GM19468 (cell line): ENCODE data around the gene ZNRD2.

Experiments
- ATAC-seq: cut with Tn5 transposase; IDR thresholded peaks from one replicate; pipeline ENCODE4 v1.9.1; 2021; ENCODE audit warnings: mild to moderate bottlenecking, moderate library complexity, moderate number of reproducible peaks; ENCODE audit not compliant: unreplicated experiment; ENCODE audit errors: extremely low read depth

Gene ZNRD2

DNA sequence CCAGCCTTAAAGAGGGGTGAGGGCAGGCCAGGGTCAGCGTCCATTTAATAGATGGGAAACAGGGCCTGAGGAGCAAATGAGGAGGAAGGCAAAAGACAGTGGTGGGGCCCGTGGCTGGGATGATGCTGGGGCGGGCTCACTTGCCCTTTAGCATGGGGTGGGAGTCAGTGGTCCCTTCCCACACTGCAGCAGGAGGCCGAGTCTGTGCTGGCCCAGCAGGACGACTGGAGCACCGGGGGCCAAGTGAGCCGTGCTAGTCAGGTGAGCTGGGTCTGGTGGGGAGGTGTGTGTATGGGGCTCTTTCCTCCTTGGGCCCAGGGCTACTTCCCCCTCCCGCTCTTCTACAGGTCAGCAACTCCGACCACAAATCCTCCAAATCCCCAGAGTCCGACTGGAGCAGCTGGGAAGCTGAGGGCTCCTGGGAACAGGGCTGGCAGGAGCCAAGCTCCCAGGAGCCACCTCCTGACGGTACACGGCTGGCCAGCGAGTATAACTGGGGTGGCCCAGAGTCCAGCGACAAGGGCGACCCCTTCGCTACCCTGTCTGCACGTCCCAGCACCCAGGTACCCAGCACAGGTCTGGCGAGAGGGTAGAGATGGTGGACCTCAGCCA lies 32.6 kb upstream of the ZNRD2 start:
- no peak for ATAC-seq

DNA sequence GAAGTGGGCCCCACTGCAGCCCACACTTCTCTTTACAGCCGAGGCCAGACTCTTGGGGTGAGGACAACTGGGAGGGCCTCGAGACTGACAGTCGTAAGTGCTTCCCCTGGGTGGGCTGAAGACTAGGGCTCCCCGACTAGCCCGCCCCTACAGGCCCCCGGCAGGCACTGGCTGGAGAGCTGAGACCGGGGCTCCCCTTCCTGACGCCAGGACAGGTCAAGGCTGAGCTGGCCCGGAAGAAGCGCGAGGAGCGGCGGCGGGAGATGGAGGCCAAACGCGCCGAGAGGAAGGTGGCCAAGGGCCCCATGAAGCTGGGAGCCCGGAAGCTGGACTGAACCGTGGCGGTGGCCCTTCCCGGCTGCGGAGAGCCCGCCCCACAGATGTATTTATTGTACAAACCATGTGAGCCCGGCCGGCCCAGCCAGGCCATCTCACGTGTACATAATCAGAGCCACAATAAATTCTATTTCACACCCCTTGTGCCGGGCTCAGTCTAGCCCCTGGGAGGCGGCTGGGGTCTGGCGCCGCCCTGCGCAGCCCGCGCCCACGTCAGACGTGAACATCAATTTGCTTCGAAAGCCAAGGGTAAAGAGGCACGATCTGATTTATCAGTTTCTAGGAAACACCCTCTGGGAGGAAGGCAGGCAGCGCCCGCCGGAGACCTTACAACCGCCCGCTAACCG lies 31.9 kb upstream of the ZNRD2 start:
- no peak for ATAC-seq

DNA sequence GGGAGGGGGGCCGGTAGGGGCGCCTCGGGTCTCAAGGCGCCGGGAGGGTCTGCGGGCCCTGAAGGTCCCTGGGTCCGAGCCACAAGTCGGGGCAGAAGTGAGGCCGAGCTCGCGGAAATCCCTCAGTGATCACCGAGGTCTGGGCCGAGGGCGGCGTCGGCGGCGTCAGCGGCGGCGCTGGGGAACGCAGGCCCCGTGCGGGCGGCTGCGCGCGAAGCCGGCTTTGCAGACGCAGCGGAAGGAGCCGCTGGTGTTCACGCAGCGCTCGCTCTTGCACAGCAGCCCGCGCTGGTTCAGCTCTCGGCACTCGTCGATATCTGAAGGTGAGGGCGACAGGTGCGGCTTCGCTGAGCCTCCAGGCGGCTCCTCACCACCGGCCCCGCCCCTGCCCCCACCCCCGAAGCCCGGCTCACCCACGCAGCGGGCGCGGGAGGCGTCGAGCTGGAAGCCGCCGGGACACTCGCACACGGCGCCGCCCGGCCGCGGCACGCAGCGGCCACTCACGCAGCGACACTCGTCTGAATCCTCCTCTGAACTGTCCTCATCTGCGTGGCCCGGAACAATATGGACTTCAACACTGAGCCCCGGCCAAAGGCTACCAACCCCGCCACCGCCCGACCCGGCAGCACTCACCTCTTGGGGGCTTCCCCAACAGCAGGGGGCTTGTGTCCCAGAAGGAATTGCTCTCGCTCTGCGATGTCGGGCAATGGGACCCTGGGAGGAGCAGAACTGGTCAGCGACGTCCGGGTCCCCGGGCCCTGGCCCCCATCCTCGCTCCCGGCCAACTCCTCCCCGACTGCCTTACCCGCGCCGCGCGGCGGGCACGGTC lies 31.1 kb upstream of the ZNRD2 start:
- no peak for ATAC-seq

DNA sequence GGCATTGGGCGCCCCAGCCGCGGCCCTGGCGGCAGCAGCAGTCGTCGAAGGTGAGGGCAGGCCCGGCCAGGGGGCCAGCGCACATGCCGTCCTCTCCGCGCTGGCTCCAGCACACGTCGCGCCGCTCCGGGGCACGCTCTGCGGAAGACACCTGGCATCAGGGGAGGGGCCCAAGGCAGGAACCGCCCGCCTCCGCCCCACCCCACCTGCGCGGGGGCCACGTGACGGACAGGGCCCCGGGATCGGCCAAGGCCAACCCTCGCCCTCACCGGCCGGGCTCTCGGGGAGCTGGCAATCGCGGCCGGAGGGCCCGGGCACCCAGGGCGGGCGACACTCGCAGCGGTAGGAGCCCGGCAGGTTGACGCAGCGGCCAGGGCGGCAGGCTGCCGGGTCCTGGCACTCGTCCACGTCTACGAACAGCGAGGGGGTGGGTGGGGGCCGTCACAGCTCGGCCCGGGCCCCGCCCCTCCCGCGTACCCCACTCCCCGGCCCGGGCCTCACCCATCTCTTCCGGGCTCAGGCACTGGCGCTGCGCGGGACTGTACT lies 30.5 kb upstream of the ZNRD2 start:
- ATAC-seq = peak; percentile 49

DNA sequence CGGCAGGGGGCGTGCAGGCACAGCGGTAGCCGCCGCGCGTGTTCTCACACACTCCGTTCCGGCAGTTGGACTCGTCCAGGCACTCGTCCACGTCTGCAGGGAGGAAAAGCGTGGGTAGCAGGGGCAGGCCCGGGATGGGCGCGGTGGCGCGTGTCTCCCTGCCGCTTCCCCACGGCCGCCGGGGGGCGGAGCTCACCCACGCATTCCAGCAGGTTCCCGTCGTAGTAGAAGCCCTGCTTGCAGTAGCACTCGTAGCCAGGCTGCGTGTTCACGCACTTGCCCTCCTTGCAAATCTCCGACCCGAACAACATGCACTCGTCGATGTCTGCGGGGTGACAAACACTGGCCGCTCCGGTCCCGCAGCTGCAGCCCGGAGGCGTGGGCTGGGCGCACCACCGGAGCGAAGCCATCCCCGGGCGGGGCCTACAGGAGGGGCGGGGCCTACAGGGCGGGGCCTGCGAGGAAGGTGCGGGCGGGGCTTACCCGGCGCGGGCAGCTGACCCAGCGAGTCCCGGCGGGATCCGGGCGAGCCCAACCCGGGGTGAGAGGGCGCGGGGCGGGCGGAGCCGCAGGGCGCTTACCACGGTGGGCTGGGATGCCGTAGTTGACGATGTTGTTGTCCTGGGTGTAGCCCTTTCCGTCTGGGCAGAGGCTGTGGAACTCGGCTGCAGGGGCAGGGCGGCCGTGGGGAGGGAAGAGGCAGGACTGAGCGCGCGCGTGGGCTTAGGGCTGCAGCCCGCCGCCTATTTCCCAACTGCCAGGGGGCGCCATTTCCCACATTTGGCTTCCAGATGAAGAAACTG lies 29.8 kb upstream of the ZNRD2 start:
- peak; percentile 46 for ATAC-seq

DNA sequence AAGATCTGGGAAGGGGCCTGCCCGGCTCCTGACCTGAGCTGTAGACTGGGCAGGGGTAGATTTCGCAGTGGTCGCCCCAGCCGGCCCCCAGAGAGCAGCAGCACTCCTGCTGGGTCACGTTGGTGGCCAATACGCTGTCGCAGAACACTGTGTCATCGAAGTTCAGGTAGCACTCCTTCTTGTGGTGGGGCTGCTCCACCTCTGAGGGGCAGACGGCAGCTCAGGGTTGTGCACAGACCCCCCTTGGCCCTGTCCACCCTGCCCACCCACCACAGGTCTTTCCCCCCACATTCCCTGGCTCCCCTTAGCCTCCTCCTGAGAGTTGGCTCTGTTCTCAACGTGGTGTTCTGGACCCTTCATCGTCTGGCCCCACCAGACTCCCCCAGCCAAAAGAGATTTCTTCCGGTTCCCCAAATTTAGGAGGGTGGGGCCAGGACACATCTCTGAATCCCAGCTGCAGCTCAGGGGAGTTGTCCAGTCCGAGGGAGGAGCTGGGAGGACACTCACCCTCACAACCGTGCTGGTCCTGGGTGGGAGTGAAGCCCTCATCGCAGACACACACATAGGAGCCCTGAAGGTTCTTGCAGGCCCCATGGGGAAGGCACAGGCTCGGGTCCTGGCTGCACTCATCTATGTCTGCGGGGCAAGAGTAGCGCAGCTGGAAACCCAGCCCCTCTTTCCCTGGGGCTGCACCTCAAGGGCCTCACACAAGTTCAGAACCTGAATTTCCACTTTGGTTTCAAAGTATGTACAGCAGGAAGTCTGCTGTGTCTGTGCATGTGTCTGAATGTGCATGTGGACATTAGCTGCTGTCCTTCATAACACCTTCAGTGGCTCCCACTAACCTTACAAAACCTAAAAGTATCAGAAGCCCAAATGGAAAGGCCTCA lies 28.9 kb upstream of the ZNRD2 start:
- ATAC-seq = no peak

DNA sequence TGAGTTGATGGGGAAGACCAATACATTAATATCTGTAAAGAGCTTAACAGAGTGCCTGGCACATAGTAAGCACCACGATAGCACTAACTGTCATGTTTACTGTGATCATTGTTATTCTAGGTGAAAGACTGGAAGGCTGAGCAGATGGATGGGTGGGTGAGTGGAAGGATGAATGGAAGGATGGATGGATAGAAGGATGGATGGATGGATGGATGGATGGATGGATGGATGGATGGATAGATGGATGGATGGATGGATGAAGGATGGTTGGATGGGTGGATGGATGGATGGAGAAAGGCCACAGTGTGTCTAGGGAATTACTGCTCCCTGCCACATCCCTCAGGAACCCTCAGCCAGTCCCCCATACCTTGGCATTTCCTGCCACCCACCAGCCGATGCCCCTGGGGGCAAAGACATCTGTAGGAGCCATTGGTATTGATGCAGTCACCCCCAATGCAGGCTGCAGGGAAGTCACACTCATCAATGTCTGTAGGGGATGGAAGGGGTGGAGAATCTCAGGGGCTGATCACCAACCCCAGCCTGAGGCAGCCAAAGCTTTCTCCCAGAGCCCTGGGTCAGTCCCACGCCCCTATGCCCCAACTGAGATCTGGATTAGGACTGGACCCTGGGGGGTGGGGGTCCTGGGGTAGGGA lies 27.4 kb upstream of the ZNRD2 start:
- no peak for ATAC-seq

DNA sequence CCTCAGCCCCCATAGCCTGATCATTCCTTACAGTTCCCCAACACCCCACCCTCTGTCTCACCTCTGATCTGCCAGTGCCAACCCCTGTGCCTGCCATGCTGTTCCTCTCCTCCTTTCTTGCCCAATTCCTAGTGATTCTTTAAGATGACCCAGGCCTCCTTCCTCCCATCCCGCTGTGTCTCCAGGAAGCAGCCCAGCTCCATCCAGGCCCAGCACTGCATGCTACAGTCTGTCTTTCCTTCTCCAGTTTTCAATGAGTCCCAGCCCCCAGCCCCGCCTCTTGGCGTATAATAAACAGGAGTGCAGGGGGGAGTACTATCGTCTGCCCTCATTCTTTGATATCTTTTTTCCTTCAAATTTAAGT lies 24.4 kb upstream of the ZNRD2 start:
- ATAC-seq = no peak

DNA sequence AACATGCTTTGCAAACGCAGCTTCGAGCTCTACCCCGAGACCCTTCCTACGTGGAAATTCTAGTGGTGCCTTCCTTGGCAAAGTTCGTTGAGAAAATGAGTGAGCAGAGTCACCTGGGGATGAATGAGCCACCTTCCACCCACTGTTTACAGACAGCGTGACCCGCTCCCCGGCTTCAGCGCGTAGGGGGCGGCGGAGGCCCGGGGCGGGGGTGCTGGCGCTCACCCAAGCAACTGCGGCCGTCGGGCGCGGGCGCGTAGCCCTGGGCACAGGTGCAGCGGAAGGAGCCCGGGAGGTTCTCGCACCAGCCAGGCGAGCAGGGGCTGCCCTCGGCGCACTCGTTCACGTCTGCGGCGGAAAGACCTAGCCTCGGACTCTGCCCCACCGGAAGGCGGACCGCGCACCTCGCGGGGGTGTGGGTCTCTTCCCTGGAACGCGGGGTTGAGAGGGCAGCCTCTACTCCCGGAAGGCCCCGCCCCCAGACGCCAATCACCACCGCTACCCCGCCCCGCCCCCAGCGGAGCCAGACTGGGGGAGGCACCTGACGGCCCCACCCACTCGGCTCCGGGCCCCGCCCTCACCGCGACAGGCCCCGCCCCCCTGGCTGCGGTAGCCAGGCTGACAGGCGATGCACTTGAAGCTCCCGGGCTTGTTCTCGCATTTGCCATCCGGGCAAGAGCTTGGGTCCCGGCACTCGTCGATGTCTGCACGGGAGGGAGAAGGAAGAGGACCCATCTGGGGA lies 23.9 kb upstream of the ZNRD2 start:
- peak; percentile 43 for ATAC-seq

DNA sequence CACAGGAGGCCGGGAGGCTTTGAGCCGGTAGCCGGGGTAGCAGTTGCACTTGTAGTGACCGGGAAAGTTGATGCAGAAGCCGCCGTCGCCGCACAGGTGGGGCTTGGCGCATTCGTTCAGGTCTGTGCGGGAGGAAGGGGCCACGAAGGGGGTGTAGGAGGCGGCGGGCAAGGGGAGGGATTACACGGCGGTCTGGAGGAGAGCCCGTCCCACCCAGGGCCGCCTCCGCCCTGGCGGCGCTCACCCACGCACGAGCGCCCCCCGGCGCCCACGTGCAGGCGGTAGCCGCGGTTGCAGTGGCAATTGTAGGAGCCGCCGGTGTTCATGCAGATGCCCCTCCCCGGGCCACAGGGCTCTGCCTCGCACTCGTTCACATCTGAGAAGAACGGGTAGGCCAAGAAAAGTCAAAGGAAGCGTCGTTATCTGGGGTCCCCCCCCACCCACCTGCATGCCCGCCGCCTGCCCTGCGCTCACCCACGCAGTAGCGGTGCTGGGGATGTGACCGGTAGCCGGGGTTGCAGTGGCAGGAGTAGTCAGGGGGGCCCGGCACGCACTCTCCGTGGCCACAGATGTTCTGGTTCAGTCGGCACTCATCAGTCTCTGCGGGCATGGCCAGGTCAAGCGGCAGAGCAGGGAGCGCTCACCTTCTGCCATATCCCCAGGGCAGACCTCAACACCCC lies 22.7 kb upstream of the ZNRD2 start:
- ATAC-seq = no peak

DNA sequence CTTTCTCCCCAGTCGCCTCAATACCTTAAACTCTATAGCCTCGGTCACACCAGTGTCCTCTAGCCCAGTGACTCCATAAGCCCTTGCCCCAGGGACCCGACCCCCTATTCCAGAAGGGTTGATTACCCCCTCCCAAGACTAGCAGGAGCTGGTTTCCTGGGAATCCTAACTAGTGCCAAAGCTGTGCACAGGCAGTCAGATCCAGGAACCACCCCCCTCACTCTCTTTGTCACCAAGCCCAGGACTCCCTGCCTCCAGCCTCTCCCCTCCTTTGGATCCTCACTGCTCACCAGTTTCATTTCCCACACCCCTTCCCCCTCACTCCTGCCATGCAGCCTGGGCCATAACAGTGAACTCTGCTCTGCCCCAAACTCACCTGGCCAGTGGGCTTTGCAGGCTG lies 21.9 kb upstream of the ZNRD2 start:
- ATAC-seq = no peak

DNA sequence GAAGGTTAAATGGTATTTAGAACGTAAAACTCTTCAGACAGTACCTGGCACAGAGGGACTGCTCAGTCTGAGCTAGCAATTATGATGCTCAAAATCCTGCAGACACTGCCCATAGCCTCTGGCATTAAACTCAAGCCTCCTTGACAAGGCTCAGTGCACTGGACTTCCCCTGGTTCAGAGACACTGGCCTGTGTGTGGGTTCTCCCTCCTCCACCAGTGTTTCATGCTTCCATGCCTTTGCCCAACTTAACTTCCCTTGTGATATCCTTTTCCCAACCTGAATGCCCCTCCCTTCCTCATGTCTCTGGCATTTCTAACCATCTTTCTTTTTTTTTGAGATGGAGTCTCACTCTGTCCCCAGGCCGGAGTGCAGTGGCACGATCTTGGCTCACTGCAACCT lies 21.2 kb upstream of the ZNRD2 start:
- ATAC-seq = no peak

DNA sequence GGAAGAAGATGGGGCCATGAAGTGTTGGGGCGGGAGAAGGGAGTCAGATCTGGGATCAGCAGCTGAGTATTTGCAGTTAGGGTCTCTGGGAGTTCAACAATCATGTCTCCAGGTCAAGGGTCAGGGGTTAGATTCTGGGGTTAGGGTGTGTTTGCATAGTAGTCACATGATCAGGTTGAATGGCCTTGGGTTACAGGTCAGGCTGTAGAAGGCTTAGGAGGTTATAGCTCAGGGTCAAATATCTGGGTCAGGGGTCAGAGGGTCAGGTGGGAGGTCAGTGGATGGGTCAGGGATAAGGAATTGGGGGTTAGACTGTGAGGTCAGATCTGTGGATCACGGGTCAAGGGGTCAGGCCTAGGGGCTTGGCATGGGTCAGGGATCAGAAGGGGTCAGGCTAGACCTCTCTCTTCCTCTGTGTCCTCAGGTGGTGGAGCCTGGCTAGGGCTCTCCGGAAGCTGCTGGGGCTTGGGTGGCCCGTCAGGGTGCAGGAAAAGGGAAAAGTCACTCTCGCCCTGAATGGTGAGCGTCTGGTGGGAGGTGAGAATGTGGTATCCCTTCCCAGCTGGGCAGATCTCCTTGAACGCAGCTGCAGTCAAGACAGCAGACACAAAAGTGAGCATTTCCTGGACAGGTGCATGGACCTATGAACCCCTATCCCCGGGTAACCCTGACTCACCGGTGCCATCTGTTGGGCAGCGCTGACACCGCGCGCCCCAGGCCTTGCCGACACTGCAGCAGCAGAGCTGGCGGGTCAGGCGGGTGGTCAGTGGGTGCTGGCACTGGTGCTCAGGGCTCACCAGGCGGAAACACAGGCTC lies 18.5 kb upstream of the ZNRD2 start:
- ATAC-seq = no peak

DNA sequence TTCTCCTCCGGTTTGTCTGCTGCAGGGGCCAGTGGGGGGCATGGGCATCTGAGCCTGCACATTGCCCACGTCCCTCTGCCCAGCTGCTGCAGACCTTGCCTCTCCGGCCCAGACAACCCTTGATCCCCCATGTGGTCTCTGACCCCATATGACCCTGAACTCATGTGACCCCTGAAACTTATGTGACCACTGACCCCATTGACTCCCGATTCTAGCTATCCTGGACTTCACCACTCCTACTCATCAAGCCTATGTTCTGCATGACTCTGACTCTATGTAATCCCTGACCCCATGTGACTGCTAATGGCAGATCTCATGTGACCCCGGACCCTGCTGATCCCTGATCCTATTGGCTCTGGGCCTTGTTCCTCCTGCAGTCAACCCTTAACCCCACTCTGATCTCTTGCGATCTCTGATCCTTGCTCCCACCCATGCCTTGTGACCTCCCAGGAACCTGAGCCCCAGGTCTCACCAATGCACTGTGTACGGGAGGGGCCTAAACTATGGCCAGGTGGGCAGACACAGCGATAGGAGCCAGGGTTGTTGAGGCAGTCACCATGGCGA lies 17.8 kb upstream of the ZNRD2 start:
- no peak for ATAC-seq

DNA sequence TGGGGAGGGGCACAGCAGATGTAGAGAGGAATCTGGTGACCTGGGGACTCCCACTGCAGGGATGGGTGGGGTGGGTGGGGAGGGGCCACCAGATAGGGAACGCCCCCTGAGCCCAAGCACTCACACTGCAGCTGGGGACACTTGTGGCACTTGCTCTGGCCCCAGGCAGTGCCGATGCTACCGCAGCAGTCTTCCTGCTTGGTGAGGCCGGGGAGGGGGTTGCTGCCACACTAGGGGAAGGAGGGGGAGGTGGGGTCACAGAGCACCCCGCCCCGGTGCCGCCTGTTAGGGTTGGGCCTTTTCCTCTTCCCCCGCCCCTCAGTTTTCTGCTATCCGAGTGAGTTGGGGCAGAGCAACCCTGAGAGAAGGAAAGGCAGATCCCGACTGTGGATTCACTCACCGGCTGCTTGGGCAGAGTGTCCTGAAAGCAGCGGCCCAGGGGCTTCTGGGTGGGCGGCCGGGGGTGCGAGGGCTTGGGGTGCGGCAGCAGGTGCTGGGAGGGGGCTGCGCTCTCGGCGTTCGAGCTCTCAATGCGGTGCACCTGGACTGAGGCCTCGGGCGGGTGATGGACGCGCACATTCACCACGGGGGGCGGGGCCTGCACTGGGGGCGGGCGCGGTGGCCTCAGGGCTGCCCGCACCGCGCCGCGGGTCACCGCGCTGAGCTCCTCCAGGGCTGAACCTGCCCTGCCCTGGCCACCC lies 16.8 kb upstream of the ZNRD2 start:
- ATAC-seq = no peak
